BLaER1 (cell line): ENCODE measurements around the gene NOM1.

Experiments used
- H3K27ac ChIP-seq: shearing (Covaris generic); formaldehyde crosslinking; 2 replicates; pipeline ENCODE4 v1.8.1; 2022
- H3K27me3 ChIP-seq: shearing (Covaris generic); formaldehyde crosslinking; 2 replicates; pipeline ENCODE4 v1.8.1; 2022
- H3K36me3 ChIP-seq: shearing (Covaris generic); formaldehyde crosslinking; 2 replicates; pipeline ENCODE4 v1.8.1; 2022
- H3K4me1 ChIP-seq: shearing (Covaris generic); formaldehyde crosslinking; 2 replicates; pipeline ENCODE4 v1.8.1; 2022
- H3K4me2 ChIP-seq: shearing (Covaris generic); formaldehyde crosslinking; 2 replicates; pipeline ENCODE4 v1.8.1; 2022
- H3K4me3 ChIP-seq: shearing (Covaris generic); formaldehyde crosslinking; 2 replicates; pipeline ENCODE4 v1.8.1; 2022
- H3K9ac ChIP-seq: shearing (Covaris generic); formaldehyde crosslinking; 2 replicates; pipeline ENCODE4 v1.8.1; 2022
- H3K9me3 ChIP-seq: shearing (Covaris generic); formaldehyde crosslinking; 2 replicates; pipeline ENCODE4 v1.8.1; 2022
- H4K20me1 ChIP-seq: shearing (Covaris generic); formaldehyde crosslinking; 2 replicates; pipeline ENCODE4 v1.8.1; 2022
- Cebpa-rat ChIP-seq: shearing (Covaris generic); IDR thresholded peaks from 2 replicates; pipeline ENCODE4 v1.8.1; 2022

NOM1 gene

DNA sequence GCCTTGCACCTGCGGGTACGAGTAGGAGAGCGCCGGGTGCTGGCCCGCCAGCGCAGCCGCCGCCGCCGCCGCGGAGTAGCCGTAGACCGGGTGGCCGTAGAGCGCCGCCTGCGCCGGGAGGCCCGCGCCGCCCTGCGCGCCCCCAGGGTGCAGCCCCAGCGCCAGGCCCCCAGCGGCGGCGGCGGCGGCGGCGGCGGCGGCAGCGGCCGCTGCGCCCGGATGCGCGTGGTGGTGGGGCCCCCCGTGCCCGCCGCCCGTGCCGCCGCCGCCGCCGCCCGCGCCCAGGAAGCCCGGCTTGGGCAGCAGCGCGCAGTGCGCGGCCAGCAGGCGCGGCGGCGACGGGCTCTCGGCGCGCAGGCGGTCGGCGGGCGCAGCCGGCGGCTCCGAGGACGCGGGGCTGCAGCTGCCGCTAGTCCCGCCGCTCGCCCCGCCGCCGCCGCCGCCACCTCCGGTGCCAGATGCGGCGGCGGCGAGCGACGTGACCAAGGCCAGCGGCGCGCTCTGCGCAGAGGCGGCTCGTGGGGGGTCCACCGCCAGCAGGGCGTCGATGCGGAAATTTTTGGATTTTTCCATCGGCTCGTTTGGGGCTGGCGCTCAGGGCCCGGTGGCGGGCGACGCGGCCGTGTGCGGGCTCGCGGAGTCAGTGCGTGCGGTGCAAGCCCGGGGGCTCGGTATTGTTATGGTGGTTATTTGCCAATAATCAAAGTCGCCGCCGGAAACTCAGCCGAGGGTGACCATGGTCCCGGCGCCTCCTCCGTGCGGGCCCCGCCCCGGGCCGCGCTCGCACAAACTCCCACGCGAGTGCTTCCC, 60.5 kb downstream of the NOM1 start:
- Histone ChIP-seq H3K36me3 (no peaks in the 10 kb centered on the region), H3K4me1 (peaks cover 18% of the 10 kb centered on the region), H3K9ac (no peak overlapping the region), H3K27me3 (peaks cover 100% of the 10 kb centered on the region), H4K20me1 (peaks cover 99% of the 10 kb centered on the region), H3K4me2 (peak overlapping the region; percentile 78), H3K4me3 (peak overlapping the region; percentile 66), H3K9me3 (peaks cover 32% of the 10 kb centered on the region), H3K27ac (no peak overlapping the region)
- TF ChIP-seq Cebpa-rat: no peak

DNA sequence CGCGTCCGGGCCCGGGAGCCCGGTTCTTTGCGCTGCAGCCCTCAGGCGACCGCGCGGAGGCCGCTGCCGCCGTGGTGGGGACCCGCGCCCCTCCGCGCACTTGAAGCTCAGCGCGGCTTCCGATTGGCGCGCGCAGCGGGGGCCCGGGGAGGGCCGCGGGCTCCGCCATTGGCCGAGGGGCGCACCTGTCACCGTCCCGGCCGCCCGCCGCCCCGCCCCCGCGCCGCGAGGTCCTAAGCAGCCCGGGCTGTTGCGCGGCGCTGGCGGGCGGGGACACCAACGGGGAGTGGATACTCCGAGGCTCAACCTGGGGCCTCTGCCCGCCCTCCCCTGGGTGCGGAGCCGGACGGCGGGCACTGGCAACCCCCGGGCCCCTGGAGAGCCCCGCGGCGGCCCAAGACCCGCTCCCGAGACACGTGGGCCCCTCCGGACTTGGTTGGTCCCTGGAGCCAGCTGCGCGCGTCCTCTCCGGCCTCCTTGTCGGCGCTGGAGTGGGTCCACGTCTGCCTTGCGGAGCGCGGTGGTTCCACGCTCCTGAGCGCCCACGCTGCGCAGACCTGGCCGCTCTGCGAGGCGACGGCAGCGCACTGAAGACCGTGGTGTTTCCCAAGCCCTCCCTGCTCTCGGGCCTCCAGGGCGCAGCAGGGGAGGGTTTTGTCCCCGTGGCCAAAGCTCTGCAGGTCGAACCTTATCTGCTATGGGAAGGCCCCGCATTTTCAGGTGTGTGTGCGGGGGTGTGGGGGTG, 61.2 kb downstream of the NOM1 start, which contains the start of gene MNX1:
TSS of gene MNX1 (minus strand) at position 76 of the 745 bp plus-strand sequence. CDS start 313 bp downstream, outside the sequence.
- Histone ChIP-seq H3K27ac (no peak within 1 kb of the TSS), H3K27me3 (peaks cover 100% of the 10 kb centered on the region), H3K9ac (no peak within 1 kb of the TSS)

DNA sequence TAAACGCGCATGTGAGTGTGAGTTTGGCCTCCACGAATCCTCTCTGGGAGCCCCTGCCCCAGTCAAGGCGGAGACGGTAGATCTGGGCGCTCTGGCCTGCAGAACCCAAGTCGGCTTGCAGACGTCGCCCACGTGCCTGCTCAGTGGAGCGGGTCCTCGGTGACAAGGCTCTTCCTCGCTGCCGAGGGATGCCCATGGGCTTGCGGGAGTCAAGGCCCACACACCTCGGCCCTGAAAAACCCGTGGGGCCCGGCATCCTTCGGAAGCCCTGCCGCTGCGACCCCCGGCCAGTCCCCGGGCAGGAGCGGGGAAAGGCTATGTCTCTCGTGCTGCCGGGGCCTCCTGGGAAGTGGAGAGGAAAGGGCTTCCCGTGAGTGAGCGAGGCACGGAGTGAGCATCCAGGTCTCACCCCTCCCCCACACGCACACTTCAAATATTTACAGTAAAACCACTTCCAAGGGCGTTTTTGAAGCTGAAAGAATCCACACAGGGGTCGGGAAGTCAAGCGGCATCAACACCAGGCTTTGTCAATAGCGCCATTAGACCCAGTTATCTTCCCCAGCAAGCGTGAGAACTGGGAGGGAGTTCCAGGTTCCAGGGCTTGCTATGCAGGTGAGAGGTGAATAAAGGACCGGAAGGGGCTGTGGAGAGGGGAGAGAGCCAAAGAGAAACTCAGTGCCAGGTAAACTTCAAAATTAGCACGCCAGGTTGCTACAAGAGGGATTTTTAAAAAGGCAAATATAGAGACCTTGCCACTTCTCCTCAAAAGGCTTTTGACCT, 62.0 kb downstream of the NOM1 start:
- H3K4me1 ChIP-seq: peaks cover 21% of the 10 kb centered on the region
- no peak overlapping the region for H3K27ac ChIP-seq
- H3K36me3 ChIP-seq: no peaks in the 10 kb centered on the region
- H3K4me3 ChIP-seq: peak overlapping the region; percentile 66
- TF ChIP-seq Cebpa-rat: no peak
- peak overlapping the region; percentile 78 for H3K4me2 ChIP-seq
- H3K27me3 ChIP-seq: peaks cover 100% of the 10 kb centered on the region
- peaks cover 99% of the 10 kb centered on the region for H4K20me1 ChIP-seq
- no peak overlapping the region for H3K9ac ChIP-seq
- H3K9me3 ChIP-seq: peaks cover 23% of the 10 kb centered on the region

More for the DNA sequence above, 61.2 kb downstream of the NOM1 start, which contains the start of gene MNX1:
- peak within 1 kb of the TSS; percentile 66 for H3K4me3 ChIP-seq
- peak within 1 kb of the TSS; percentile 78 for H3K4me2 ChIP-seq
- TF ChIP-seq Cebpa-rat: no peak
- peaks cover 99% of the 10 kb centered on the region for H4K20me1 ChIP-seq
- peaks cover 27% of the 10 kb centered on the region for H3K9me3 ChIP-seq
- peaks cover 18% of the 10 kb centered on the region for H3K4me1 ChIP-seq
- no peaks in the 10 kb centered on the region for H3K36me3 ChIP-seq

DNA sequence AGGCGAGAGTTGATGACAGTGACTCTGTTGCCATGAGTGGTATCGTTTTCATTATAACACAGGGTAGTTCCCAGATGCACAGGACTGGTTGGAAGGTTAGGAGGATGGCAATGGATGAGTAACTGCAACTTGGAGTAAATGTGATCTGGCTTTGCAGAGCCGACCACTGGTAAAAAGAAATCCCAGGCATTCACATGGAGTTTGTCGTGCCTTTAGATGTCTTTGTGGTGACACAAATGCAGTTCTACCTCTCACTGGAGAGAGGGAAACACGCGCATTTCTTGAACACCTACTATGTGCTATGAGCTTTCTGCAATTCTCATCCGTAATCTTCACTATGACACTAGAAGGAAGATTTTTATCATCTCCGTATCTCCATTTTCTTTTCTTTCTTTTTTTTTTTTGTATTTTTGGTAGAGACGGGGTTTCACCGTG, 62.6 kb downstream of the NOM1 start:
- peaks cover 99% of the 10 kb centered on the region for H4K20me1 ChIP-seq
- H3K4me1 ChIP-seq: peaks cover 23% of the 10 kb centered on the region
- no peak overlapping the region for H3K27ac ChIP-seq
- no peak overlapping the region for H3K4me2 ChIP-seq
- no peaks in the 10 kb centered on the region for H3K36me3 ChIP-seq
- H3K9me3 ChIP-seq: peaks cover 23% of the 10 kb centered on the region
- no peak overlapping the region for H3K4me3 ChIP-seq
- peaks cover 100% of the 10 kb centered on the region for H3K27me3 ChIP-seq
- H3K9ac ChIP-seq: no peak overlapping the region
- no peak for TF ChIP-seq Cebpa-rat

DNA sequence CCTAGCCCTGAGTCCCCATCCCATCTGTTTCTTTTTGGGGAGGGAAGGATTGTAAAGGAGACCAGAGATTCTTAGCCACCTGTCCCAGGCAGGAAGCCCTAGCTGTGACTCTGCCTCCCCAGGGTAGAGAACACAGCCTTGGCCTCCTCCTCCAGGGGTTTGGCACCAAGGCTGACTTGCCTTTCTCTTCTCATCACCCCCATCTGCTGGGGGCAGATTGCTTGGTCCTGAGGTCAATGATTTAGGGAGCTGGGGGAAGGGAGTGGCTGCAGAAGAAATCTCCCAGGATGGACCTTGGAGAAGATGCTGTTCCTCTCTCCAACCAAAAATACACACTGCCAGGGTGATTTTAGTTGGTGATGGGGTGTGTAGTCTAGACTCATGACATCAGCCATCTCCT, 63.6 kb downstream of the NOM1 start:
- peaks cover 100% of the 10 kb centered on the region for H3K27me3 ChIP-seq

DNA sequence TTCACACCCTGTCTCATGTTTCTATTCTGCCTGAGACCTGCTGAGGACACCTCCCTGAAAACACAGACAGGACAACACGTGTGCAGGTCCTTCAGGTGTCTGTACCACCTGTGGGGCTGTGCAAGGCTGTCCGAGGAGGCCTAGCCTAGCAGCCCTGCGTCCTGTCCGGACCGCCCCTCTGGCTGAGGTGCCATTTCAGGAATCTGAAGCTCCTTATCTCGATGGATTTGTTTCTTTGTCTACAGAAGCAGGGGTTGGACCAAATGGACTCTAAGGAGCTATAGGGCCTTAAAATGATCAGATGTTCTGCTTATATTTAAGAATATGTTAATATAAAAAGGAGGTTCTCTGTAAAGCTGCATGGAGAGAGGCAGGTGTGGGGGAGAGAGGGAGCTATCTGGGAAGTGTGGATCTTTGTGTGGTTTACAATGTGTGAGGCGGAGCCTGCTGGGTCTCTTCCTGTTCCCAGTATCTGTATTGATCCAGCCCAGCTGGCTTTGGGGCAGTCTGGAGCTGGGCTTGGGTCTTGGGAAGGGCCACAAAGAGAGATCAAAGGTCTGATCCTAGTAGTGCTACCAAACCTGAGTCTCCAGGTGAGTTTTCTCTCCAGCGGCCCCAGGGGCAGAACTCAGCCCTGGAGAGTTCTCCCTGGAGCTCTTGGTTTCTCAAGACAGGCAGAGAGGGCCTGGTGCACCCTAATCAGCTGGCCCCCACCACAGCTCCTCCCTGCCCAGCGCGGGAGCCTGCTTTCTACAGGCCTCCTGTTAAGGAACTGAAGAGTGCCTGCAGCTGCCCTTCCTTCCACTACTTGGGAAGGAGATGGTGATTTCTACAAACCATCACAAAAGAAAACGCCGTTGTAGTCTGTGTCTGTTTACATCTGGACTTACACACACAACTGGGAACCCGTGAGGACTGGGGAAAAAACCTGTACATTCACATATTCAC, 64.4 kb downstream of the NOM1 start:
- no peaks in the 10 kb centered on the region for H3K36me3 ChIP-seq
- peaks cover 24% of the 10 kb centered on the region for H3K9me3 ChIP-seq
- no peak for TF ChIP-seq Cebpa-rat
- no peak overlapping the region for H3K4me3 ChIP-seq
- peaks cover 23% of the 10 kb centered on the region for H3K4me1 ChIP-seq
- no peak overlapping the region for H3K9ac ChIP-seq
- H3K4me2 ChIP-seq: no peak overlapping the region
- no peak overlapping the region for H3K27ac ChIP-seq
- peaks cover 99% of the 10 kb centered on the region for H4K20me1 ChIP-seq
- H3K27me3 ChIP-seq: peaks cover 100% of the 10 kb centered on the region

More for the DNA sequence above, 63.6 kb downstream of the NOM1 start:
- peaks cover 99% of the 10 kb centered on the region for H4K20me1 ChIP-seq
- H3K27ac ChIP-seq: no peak overlapping the region
- no peak overlapping the region for H3K9ac ChIP-seq
- no peak overlapping the region for H3K4me2 ChIP-seq
- no peaks in the 10 kb centered on the region for H3K36me3 ChIP-seq
- TF ChIP-seq Cebpa-rat: no peak
- peaks cover 23% of the 10 kb centered on the region for H3K9me3 ChIP-seq
- peaks cover 23% of the 10 kb centered on the region for H3K4me1 ChIP-seq
- no peak overlapping the region for H3K4me3 ChIP-seq

DNA sequence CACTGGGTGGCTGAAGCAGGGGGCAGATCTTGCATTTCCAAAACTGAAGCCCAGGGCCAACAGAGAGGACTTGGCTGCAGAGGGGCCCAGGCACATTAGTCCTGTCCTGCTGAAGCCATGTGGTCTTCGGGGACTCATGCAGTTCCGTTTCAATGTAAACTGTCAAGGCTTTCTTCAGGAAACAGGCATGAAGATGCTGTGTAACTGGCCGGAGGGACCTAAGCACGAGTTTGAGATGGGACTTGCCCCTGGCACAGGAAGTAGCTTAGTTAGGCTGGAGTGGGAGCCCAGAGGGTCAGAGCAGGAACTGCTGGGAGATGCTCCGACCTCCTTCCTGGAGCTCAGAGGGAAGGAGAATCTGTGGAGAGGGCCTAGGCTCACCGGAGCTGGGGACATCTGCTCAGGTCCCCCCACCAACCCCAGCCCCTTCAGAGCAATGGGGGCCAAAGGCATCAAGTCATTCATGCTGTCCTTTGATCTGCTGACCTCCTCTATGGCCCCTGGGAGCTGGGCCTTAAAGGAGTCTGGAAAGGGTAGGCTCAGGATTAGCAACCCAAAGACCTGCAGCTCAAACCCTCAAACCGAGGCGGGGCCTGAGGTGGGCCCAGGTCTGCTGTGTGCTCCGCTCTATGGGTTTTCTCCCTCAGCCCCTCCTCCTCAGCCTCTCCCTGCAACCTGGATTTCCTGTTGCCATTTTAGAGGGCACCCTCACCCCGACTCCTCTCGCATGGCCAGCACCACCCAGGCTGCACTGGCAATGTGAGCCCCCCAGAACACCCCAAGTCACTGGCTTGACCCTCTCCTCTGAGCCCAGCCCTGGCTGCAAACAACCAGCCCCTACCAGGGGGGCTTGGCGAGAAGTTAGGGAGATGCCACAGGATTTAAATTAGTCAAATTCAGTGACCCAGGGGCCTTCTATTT, 65.4 kb downstream of the NOM1 start:
- peaks cover 20% of the 10 kb centered on the region for H3K9me3 ChIP-seq
- peaks cover 23% of the 10 kb centered on the region for H3K4me1 ChIP-seq
- H4K20me1 ChIP-seq: peaks cover 99% of the 10 kb centered on the region
- H3K4me3 ChIP-seq: no peak overlapping the region
- H3K27me3 ChIP-seq: peaks cover 100% of the 10 kb centered on the region
- H3K36me3 ChIP-seq: no peaks in the 10 kb centered on the region
- no peak overlapping the region for H3K27ac ChIP-seq
- no peak overlapping the region for H3K9ac ChIP-seq
- no peak for TF ChIP-seq Cebpa-rat
- no peak overlapping the region for H3K4me2 ChIP-seq

DNA sequence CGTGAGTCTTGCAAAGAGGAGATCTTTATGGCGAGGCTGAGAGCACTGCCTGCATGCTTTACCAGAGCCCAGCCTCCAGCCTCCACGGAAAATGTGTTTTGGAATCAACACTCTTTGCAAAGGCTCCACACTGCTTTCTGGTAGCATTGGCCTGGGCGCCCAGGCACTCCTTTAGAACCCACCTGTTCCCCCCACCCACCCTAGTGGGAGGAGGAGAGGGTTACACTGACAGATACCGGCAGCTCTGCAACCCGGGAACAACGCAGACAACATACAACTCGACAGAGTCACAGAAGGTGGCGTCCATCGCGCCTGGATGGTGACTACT, 66.5 kb downstream of the NOM1 start:
- peaks cover 100% of the 10 kb centered on the region for H3K27me3 ChIP-seq
- H4K20me1 ChIP-seq: peaks cover 99% of the 10 kb centered on the region
- peaks cover 20% of the 10 kb centered on the region for H3K9me3 ChIP-seq
- H3K4me1 ChIP-seq: peaks cover 12% of the 10 kb centered on the region
- H3K9ac ChIP-seq: no peak overlapping the region
- no peaks in the 10 kb centered on the region for H3K36me3 ChIP-seq
- H3K4me3 ChIP-seq: no peak overlapping the region
- TF ChIP-seq Cebpa-rat: no peak
- no peak overlapping the region for H3K4me2 ChIP-seq
- no peak overlapping the region for H3K27ac ChIP-seq
